PC-9 (cell line): ENCODE results near the gene BFSP2. TPM values are rescaled to one million over a fixed set of nuclear protein-coding genes. Genes with fewer than 3 reads are reported as not detected.

ENCODE experiments used
- BruUV-seq: library from RNA; stranded (reverse); fragments of 400-500 nt; replicated peaks from 2 replicates; lab custom pipeline; 2021; lab: Mats Ljungman, UMichigan
- CTCF ChIA-PET: fragments of 300-600 bp; sonication (Branson Sonifier 250); formaldehyde crosslinking; loops from one replicate; lab custom pipeline; 2022; ENCODE audit warnings: antibody characterized with exemption; lab: Charles Lee
- POLR2A ChIA-PET: fragments of 300-600 bp; sonication (Branson Sonifier 250); formaldehyde crosslinking; loops from one replicate; lab custom pipeline; 2022; ENCODE audit warnings: antibody characterized with exemption; ENCODE audit not compliant: unreplicated experiment; lab: Charles Lee
- DNase-seq, 2 experiments: peaks; one replicate each; pipeline versions ENCODE4 v3.0.0 to v3.0.0-alpha.2; 2015 to 2022; ENCODE audit warnings: mixed read lengths in 1 of 2
- H2AFZ ChIP-seq: fragments of 200-600 bp; sonication (generic); 2 replicates; pipeline ENCODE4 v1.8.1; 2017; ENCODE audit warnings: antibody characterized with exemption
- H3F3A ChIP-seq: fragments of 200-600 bp; sonication (generic); 2 replicates; pipeline ENCODE4 v1.8.1; 2017; ENCODE audit warnings: antibody characterized with exemption, mild to moderate bottlenecking, low read depth; ENCODE audit not compliant: insufficient read depth
- H3K27ac ChIP-seq: fragments of 200-600 bp; sonication (generic); 2 replicates; pipeline ENCODE4 v1.6.1; 2016; ENCODE audit warnings: mixed run types
- H3K27me3 ChIP-seq: fragments of 200-600 bp; sonication (generic); 2 replicates; pipeline ENCODE4 v1.6.1; 2016; ENCODE audit warnings: low read depth, mixed run types; ENCODE audit not compliant: insufficient read depth
- H3K36me3 ChIP-seq: fragments of 200-600 bp; sonication (generic); 2 replicates; pipeline ENCODE4 v1.6.1; 2016; ENCODE audit warnings: low read depth, mixed run types
- H3K4me1 ChIP-seq: fragments of 200-600 bp; sonication (generic); replicated peaks from 2 replicates; pipeline ENCODE4 v1.6.1; 2016; ENCODE audit warnings: mixed run types; ENCODE audit not compliant: insufficient read depth
- H3K4me2 ChIP-seq: fragments of 200-600 bp; sonication (generic); 2 replicates; pipeline ENCODE4 v1.6.1; 2017; ENCODE audit warnings: mixed run types
- H3K4me3 ChIP-seq: fragments of 200-600 bp; sonication (generic); 2 replicates; pipeline ENCODE4 v1.6.1; 2016; ENCODE audit warnings: mixed run types
- H3K79me2 ChIP-seq: fragments of 200-600 bp; sonication (generic); 2 replicates; pipeline ENCODE4 v1.6.1; 2017; ENCODE audit warnings: low read depth, mixed run types
- H3K9me2 ChIP-seq: fragments of 200-600 bp; sonication (generic); 2 replicates; pipeline ENCODE4 v1.8.1; 2017; ENCODE audit warnings: mild to moderate bottlenecking; ENCODE audit not compliant: insufficient read depth
- H3K9me3 ChIP-seq: fragments of 200-600 bp; sonication (generic); 2 replicates; pipeline ENCODE4 v1.8.1; 2016; ENCODE audit warnings: low read depth; ENCODE audit not compliant: insufficient read depth
- H4K20me1 ChIP-seq: fragments of 200-600 bp; sonication (generic); 2 replicates; pipeline ENCODE4 v1.8.1; 2017; ENCODE audit not compliant: insufficient read depth
- CTCF ChIP-seq: fragments of 200-600 bp; sonication (generic); conservative IDR thresholded peaks from 2 replicates; pipeline ENCODE4 v1.6.1; 2017; ENCODE audit warnings: mixed run types, antibody characterized with exemption, mild to moderate bottlenecking, moderate library complexity
- EZH2 ChIP-seq: fragments of 200-600 bp; sonication (generic); IDR thresholded peaks from 2 replicates; pipeline ENCODE4 v1.8.0; 2017; ENCODE audit warnings: antibody characterized with exemption, low read depth
- intact Hi-C: fragments of 100-400 bp; cut with micrococcal nuclease; formaldehyde crosslinking; loops from one replicate; pipeline ENCODE4 v1.10.0; 2022; ENCODE audit not compliant: unreplicated experiment
- total RNA-seq: library from RNA; stranded (reverse); gene quantifications from 2 replicates; pipeline ENCODE4 v1.2.3, GENCODE V29; 2021

The BFSP2 gene
- total RNA-seq, 1 experiment from 2014 or later, result not detected

- H3K9me3 ChIP-seq, result no peaks in the 10 kb centered on the region
- no peaks in the 10 kb centered on the region for H3F3A ChIP-seq
- H3K27ac ChIP-seq, result no peak overlapping the region
- H3K4me2 ChIP-seq, result no peak overlapping the region
- no peak for DNase-seq
- CTCF ChIA-PET, result no interaction called here
- H3K9me2 ChIP-seq, result no peaks in the 10 kb centered on the region
- no peaks in the 10 kb centered on the region for H3K36me3 ChIP-seq
- no peak for TF ChIP-seq CTCF
- TF ChIP-seq EZH2, result no peak
- H3K27me3 ChIP-seq, result peaks cover 76% of the 10 kb centered on the region
- POLR2A ChIA-PET, result no interaction called here
- H3K4me3 ChIP-seq, result no peak overlapping the region
- no TSS peak for BruUV-seq
- intact Hi-C loops, result no loop called here
- no peaks in the 10 kb centered on the region for H3K79me2 ChIP-seq
- no peak overlapping the region for H2AFZ ChIP-seq
- no peaks in the 10 kb centered on the region for H4K20me1 ChIP-seq
- no peaks in the 10 kb centered on the region for H3K4me1 ChIP-seq
These were observed 31.9 kb upstream of the BFSP2 start for GRCh38 chr3:133367956-133368355.

- no peaks in the 10 kb centered on the region for H3K9me3 ChIP-seq
- peaks cover 72% of the 10 kb centered on the region for H3K27me3 ChIP-seq
- H3K79me2 ChIP-seq, result no peaks in the 10 kb centered on the region
- H3K4me1 ChIP-seq, result no peaks in the 10 kb centered on the region
- CTCF ChIA-PET, result no interaction called here
- no TSS peak for BruUV-seq
- POLR2A ChIA-PET, result no interaction called here
- no peak overlapping the region for H2AFZ ChIP-seq
- H3K4me3 ChIP-seq, result no peak overlapping the region
- intact Hi-C loops, result no loop called here
- no peak overlapping the region for H3K27ac ChIP-seq
- no peaks in the 10 kb centered on the region for H3F3A ChIP-seq
- TF ChIP-seq CTCF (no peak), EZH2 (no peak)
- H4K20me1 ChIP-seq, result no peaks in the 10 kb centered on the region
- H3K4me2 ChIP-seq, result no peak overlapping the region
- no peak for DNase-seq
- H3K36me3 ChIP-seq, result no peaks in the 10 kb centered on the region
- no peaks in the 10 kb centered on the region for H3K9me2 ChIP-seq
These were observed 31.3 kb upstream of the BFSP2 start for GRCh38 chr3:133368371-133369067.

GRCh38 chr3:133369068-133369440, 30.8 kb upstream of the BFSP2 start:
- intact Hi-C loops, result no loop called here
- BruUV-seq, result no TSS peak
- Histone ChIP-seq H3K9me3 (no peaks in the 10 kb centered on the region), H3K4me2 (no peak overlapping the region), H3K9me2 (no peaks in the 10 kb centered on the region), H3K4me1 (no peaks in the 10 kb centered on the region), H3K27ac (no peak overlapping the region), H2AFZ (no peak overlapping the region), H3K36me3 (no peaks in the 10 kb centered on the region), H4K20me1 (no peaks in the 10 kb centered on the region), H3K27me3 (peaks cover 69% of the 10 kb centered on the region), H3F3A (no peaks in the 10 kb centered on the region), H3K4me3 (no peak overlapping the region), H3K79me2 (no peaks in the 10 kb centered on the region)
- TF ChIP-seq EZH2 (no peak), CTCF (no peak)
- ChIA-PET POLR2A (no interaction called here), CTCF (no interaction called here)
- no peak for DNase-seq
